Uterus (tissue), 2 donors: Measurements from ENCODE around the gene GSTO1.

Source experiments
- CTCF ChIP-seq, 4 experiments: fragments of 200-600 bp in 2 of 4; fragments of 450-650 bp in 2 of 4; sonication (generic) in 2 of 4; IDR thresholded peaks; one replicate each; pipeline ENCODE4 v1.5.1; 2016 to 2019; ENCODE audit warnings: antibody characterized with exemption in 4 of 4, mild to moderate bottlenecking in 2 of 4, moderate library complexity in 1 of 4
- POLR2A ChIP-seq, 2 donors: fragments of 450-650 bp; IDR thresholded peaks; one replicate each; pipeline ENCODE4 v1.6.1; 2016; ENCODE audit warnings: antibody characterized with exemption in 2 of 2, mild to moderate bottlenecking in 1 of 2, moderate library complexity in 1 of 2

- TF ChIP-seq CTCF (IDR thresholded peaks at IDR 0.05): no peak
- TF ChIP-seq POLR2A (IDR thresholded peaks at IDR 0.05): no peak
Observed at GRCh38 chr10:104304927-104305326, 50.2 kb downstream of the GSTO1 start.
